Body of pancreas (tissue), 4 donors: ENCODE measurements around the gene NT5DC3.

Experiments used
- CTCF ChIP-seq, 7 experiments: fragments of 450-650 bp in 4 of 7; fragments of 200-600 bp in 3 of 7; sonication (generic) in 3 of 7; IDR thresholded peaks; one replicate each; pipeline ENCODE4 v1.5.1; 2016 to 2019; ENCODE audit warnings: antibody characterized with exemption in 7 of 7
- POLR2A ChIP-seq, 3 donors: fragments of 450-650 bp; IDR thresholded peaks; one replicate each; pipeline ENCODE4 v1.6.1; 2016; ENCODE audit warnings: antibody characterized with exemption in 3 of 3, mild to moderate bottlenecking in 2 of 3

- no peak for TF ChIP-seq POLR2A (IDR thresholded peaks at IDR 0.05)
- no peak for TF ChIP-seq CTCF (IDR thresholded peaks at IDR 0.05)
Measured at GRCh38 chr12:103782399-103782798, 58.6 kb downstream of the NT5DC3 start.
